Skin epidermis (tissue), 12 donors: ENCODE results near the gene PDIK1L.
A peak's percentile ranks its signal among the peaks of the same experiment; 100 is the strongest.

Experiments used
- H3K27ac ChIP-seq, 21 experiments: fragments of 200-600 bp; sonication (generic) in 11 of 21; one replicate each; pipeline ENCODE4 v1.5.0; 2020; ENCODE audit warnings: mild to moderate bottlenecking in 3 of 21, inconsistent platforms in 2 of 21, moderate library complexity in 2 of 21
- H3K4me3 ChIP-seq, 7 experiments: fragments of 200-600 bp; sonication (generic) in 2 of 7; one replicate each; pipeline ENCODE4 v1.5.0; 2020; ENCODE audit warnings: inconsistent platforms in 2 of 7, mild to moderate bottlenecking in 2 of 7, moderate library complexity in 1 of 7

The PDIK1L gene

GRCh38 chr1:26164861-26165842, 53.5 kb downstream of the PDIK1L start:
- Histone ChIP-seq H3K4me3 (peak overlapping the region in 1 of 7 experiments; percentile 44), H3K27ac (peak overlapping the region in 3 of 21 experiments; percentile 27 to 51 (median 33))

DNA sequence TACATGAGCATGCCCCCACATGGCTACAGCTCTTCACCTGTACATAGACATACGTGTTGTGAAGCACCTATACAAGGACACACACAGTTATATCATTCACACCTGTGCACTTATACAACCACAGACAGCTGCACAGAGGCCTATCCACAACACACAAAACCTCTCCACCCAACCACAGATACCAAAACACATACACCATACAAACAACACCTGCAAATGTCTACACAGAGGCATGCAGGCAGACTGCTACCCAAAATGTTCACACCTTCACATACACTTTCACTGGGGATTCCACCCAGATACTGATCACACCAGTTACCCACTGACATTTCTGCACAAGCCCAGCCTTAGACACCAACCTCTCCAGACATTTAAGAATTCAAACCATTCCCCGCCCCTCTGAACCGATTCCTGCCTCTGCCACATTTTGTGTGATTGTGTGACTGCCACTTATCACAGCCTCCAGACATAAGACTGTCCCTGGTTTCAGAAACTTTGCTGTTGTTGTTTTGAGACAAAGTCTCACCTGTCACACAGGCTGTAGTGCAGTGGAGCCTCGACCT, 55.2 kb downstream of the PDIK1L start:
- Histone ChIP-seq H3K27ac (no peak overlapping the region), H3K4me3 (no peak overlapping the region)

DNA sequence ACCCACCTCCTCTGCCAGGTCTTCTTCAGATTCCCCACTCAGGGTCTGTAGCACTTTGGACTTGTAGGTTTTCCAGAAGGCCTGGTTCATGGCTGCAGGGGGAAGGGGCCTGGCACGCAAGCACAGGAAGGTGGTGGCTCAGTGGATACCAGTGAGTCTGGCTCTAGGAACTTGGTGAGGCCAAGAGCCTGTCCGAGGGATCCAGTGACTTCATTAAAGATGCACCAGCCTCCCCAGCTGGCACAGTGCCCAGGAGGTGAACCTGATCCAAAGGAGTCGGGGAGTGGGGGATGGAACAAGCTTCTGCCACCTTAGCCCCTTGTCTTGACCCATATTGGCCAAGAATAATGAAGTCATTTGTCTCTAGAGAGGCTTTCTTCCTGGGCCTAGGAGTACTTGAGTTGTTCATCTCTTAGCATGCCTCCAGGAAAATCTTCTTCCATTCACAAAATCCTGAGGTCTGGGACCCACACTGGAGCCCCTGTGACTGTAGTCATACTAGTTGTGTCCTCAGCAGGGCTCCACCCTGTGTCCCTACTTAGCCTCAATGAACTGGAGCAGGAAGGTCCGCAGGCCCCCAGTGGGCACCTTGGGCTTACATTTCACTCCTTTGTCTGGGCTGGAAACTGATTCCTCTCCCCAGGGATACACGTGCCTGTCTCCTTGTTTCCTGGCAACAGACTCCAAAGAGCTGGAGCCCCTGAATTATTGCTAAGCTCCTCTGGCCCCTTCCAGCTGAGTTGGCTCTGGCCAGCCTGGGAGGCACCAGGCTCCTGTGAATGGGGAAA, 57.0 kb downstream of the PDIK1L start, which contains the start of gene C1orf232:
Gene C1orf232 (minus strand): TSS at position 554 of the 788 bp plus-strand sequence. CDS start 464 bp downstream, at position 90.
- Histone ChIP-seq H3K4me3 (peak within 1 kb of the TSS; percentile 79 to 92 (median 87)), H3K27ac (peak within 1 kb of the TSS in 20 of 21 experiments; percentile 50 to 94 (median 86))

GRCh38 chr1:26169198-26169554, 57.6 kb downstream of the PDIK1L start:
- peak overlapping the region in 5 of 7 experiments; percentile 86 to 92 (median 91) for H3K4me3 ChIP-seq

GRCh38 chr1:26169669-26170471, 58.2 kb downstream of the PDIK1L start, which contains the start of gene ZNF593:
TSS of gene ZNF593 (plus strand) at chr1:26169908. CDS start at chr1:26169984, 76 bp downstream.
- peak within 1 kb of the TSS; percentile 79 to 92 (median 87) for H3K4me3 ChIP-seq
- peak within 1 kb of the TSS; percentile 50 to 94 (median 86) for H3K27ac ChIP-seq

More at GRCh38 chr1:26169198-26169554, 57.6 kb downstream of the PDIK1L start:
- H3K27ac ChIP-seq: peak overlapping the region in 8 of 21 experiments; percentile 86 to 93 (median 90)

DNA sequence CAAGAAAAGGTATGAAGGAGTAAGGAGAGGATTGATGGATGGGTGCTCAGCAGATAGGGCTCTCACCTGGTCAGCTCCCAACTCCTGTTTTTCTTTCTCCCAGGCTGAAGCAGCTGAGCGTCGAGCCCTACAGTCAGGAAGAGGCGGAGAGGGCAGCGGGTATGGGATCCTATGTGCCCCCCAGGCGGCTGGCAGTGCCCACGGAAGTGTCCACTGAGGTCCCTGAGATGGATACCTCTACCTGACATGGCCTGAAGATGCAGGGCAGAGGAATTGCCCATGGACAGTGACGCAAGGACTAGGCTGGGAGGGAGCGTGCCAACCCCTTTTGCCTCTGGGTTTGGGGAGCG, 58.8 kb downstream of the PDIK1L start:
- peak overlapping the region in 14 of 21 experiments; percentile 78 to 94 (median 89) for H3K27ac ChIP-seq

GRCh38 chr1:26171084-26172072, 59.8 kb downstream of the PDIK1L start, which contains the start of gene ZNF593OS:
TSS of gene ZNF593OS (minus strand) at chr1:26171832. CDS start at chr1:26171661, 171 bp downstream.
- Histone ChIP-seq H3K27ac (peak within 1 kb of the TSS in 5 of 21 experiments; percentile 86 to 94 (median 93)), H3K4me3 (peak within 1 kb of the TSS in 4 of 7 experiments; percentile 79 to 92 (median 89))

More for the DNA sequence above, 58.8 kb downstream of the PDIK1L start:
- H3K4me3 ChIP-seq: peak overlapping the region; percentile 79 to 92 (median 87)
